NCI-H1694 treated with DMSO at 0.1 percent for 48 hours (cell line): ENCODE data around the gene CCDC97.

Experiments
- DNase-seq: peaks from one replicate; lab custom pipeline; 2025; lab: John Stamatoyannopoulos, UW

The CCDC97 gene

GRCh38 chr19:41298348-41298964, 11.5 kb upstream of the CCDC97 start:
- DNase-seq = no peak

- no peak for DNase-seq
Measured at GRCh38 chr19:41299046-41299754, 10.8 kb upstream of the CCDC97 start.

GRCh38 chr19:41299755-41300089, 10.2 kb upstream of the CCDC97 start:
- DNase-seq = no peak

GRCh38 chr19:41300555-41300954, 9.4 kb upstream of the CCDC97 start:
- DNase-seq = no peak

GRCh38 chr19:41302624-41303351, 7.2 kb upstream of the CCDC97 start:
- DNase-seq = no peak

- DNase-seq = no peak
Measured at GRCh38 chr19:41303954-41304353, 6.0 kb upstream of the CCDC97 start.

GRCh38 chr19:41304706-41305483, 5.1 kb upstream of the CCDC97 start:
- DNase-seq = no peak

- no peak for DNase-seq
Measured at GRCh38 chr19:41305927-41306793, 3.8 kb upstream of the CCDC97 start.

- DNase-seq = no peak
Measured at GRCh38 chr19:41307090-41307875, 2.7 kb upstream of the CCDC97 start.

- no peak for DNase-seq
Measured at GRCh38 chr19:41307954-41308449, 2.0 kb upstream of the CCDC97 start.

GRCh38 chr19:41308450-41309179, 1.4 kb upstream of the CCDC97 start:
- DNase-seq = peak; percentile 86

GRCh38 chr19:41309180-41310032, 566 bp upstream of the CCDC97 start:
- no peak for DNase-seq

GRCh38 chr19:41311072-41311471, 1.1 kb downstream of the CCDC97 start:
- no peak for DNase-seq

- no peak for DNase-seq
Measured at GRCh38 chr19:41311613-41312012, 1.6 kb downstream of the CCDC97 start.

- no peak for DNase-seq
Measured at GRCh38 chr19:41316306-41316920, 6.4 kb downstream of the CCDC97 start.

- no peak for DNase-seq
Measured at GRCh38 chr19:41318696-41319499, 8.9 kb downstream of the CCDC97 start.

- DNase-seq = no peak
Measured at GRCh38 chr19:41319500-41320184, 9.7 kb downstream of the CCDC97 start.
